ENCODE measurements around the gene ZBTB20.

Gene ZBTB20

GRCh38 chr3:114294940-114295480 is 852.1 kb downstream of the ZBTB20 start:
- no peak for DNase-seq (ENCODE audit: low read depth in 2 of 2)

DNA sequence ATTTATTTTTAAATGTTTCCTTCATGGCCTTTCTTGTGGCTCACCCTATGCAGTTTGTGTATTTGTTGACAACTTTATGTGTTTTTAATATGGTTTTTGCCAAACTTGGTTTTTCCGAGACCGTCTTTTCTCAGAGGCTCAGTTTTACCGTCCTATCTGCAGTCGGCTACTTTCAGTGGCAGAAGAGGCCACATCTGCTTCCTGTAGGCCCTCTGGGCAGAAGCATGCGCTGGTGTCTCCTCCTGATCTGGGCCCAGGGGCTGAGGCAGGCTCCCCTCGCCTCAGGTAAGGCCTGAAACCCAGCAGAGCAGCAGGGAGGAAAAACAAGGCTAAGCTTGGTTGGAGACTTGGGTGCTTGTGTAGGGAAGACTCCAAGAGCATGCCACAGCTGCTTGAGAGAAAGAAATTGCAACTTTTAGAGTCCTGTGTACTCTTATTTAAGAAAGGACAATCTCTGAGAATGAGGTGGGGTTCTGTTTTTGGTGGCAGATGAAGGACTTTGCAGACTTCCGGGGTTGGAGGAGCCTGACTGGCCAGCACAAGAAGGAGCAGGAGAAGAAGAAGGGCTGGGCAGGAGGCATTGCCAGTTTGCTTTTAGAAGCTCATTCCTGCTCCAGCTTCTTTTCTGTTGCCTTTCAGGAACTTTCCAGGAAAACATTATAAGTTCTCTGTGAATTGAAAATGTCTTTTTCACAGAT is 853.1 kb downstream of the ZBTB20 start, which contains the start of gene TIGIT:
Gene TIGIT (plus strand): TSS at position 191 of the 698 bp plus-strand sequence. CDS start 34 bp downstream, at position 225.
- no peak for DNase-seq (ENCODE audit: low read depth in 2 of 2)

GRCh38 chr3:114290911-114291901 is 855.9 kb downstream of the ZBTB20 start:
- no peak for DNase-seq (ENCODE audit: low read depth in 2 of 2)

DNA sequence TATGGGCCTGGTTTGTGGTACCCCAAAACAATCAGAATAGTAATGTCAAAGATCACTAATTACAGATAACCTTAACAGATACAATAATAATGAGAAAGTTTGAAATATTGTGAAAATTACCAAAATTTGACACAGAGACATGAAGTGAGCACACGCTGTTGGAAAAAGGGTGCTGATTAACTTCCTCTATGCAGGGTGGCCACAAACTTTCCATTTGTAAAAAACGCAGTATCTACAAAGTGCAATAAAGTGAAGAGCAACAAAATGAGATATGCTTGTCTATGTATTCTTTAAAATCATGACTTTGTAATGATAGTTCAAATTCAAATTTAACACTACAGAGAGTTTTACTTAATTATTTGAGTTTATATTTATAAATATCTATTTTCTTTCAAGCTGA is 860.8 kb downstream of the ZBTB20 start:
- DNase-seq (ENCODE audit: low read depth in 2 of 2), result no peak

DNA sequence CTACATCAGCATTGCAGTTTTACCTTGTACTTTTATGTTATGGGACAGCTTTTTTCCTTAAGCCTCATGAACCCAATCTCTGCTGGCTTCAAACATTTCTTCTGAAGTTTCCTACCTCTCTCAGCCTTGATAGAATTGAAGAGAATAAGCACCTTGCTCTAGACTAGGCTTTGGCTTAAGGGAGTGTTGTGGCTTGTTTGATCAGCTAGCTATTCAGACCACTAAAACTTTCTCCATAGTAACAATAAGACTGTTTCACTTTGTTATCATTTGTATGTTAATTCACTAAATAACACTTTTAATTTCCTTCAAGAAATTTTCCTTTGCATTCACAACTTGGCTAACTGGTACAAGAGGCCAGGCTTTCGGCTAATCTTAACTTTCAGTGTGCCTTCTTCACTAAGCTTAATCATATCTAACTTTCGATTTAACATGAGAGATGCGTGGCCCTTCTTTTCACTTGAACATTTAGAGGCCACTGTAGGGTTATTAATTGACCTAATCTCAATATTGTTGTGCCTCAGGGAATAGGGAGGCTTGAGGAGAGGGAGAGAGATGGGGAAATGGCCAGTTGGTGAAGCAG is 861.3 kb downstream of the ZBTB20 start:
- no peak for DNase-seq (ENCODE audit: low read depth in 2 of 2)

DNA sequence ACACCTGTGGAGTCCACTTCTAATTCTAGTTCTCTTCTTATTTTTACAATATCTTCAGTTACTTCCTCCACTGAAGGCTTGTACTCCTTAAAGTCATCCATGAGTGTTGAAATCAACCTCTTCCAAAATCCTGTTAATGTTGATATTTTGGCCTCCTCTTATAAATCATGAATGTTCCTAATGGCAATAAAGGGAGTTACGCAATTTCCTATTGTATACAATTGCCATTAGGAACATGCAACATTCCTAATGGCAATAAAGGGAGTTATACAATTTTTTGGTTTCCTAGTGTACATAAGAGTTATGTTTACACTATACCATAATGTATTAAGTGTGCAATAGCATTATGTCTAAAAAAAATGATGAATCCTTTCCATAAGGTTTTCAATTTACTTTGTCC is 862.4 kb downstream of the ZBTB20 start:
- DNase-seq (ENCODE audit: low read depth in 2 of 2), result no peak

All from fibroblast of skin of left biceps (primary cell).